Esophagus squamous epithelium (tissue), 4 donors: ENCODE measurements around the gene RHOV.

Experiments
- POLR2A ChIP-seq, 4 donors: fragments of 450-650 bp; IDR thresholded peaks; one replicate each; pipeline ENCODE4 v1.6.1; 2017; ENCODE audit warnings: antibody characterized with exemption in 4 of 4, mild to moderate bottlenecking in 4 of 4, moderate library complexity in 3 of 4
- TF ChIP-seq, protein P1 (sequence below), 6 experiments: fragments of 450-650 bp in 4 of 6; fragments of 200-600 bp in 2 of 6; sonication (generic) in 2 of 6; IDR thresholded peaks; one replicate each; pipeline ENCODE4 v1.5.1; 2016 to 2019; ENCODE audit warnings: antibody characterized with exemption in 6 of 6, mild to moderate bottlenecking in 4 of 6, moderate library complexity in 4 of 6

DNA sequence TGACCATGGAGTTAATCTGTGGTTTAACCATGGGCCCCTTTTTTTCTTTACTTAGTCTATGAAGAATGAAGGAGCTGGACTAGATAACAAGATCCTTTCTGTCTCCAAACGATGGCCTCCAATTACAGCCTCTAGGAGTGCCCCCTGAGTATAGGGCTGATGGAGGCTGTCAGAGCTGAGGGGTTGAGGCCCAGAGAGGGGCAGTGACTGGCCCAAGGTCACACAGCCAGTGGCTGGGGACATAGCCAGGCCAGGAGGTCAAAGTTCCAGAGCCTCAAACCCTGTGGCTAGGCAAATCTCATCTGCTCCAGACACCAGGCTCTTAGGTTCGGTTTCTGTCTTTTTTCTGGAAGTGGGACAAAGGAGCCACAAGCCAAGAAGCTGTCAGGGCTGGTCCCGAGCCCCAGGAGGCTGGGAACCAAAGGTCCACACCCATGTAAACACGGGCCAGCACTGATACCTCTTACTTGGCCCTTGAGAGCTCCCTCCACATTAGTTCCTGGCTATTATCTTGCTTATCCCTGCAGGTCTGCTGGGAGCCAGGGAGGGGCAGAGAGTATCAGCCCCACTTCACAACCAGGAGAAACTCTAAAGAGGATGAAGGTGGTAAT, 10.3 kb downstream of the RHOV start:
- TF ChIP-seq, protein P1, sequence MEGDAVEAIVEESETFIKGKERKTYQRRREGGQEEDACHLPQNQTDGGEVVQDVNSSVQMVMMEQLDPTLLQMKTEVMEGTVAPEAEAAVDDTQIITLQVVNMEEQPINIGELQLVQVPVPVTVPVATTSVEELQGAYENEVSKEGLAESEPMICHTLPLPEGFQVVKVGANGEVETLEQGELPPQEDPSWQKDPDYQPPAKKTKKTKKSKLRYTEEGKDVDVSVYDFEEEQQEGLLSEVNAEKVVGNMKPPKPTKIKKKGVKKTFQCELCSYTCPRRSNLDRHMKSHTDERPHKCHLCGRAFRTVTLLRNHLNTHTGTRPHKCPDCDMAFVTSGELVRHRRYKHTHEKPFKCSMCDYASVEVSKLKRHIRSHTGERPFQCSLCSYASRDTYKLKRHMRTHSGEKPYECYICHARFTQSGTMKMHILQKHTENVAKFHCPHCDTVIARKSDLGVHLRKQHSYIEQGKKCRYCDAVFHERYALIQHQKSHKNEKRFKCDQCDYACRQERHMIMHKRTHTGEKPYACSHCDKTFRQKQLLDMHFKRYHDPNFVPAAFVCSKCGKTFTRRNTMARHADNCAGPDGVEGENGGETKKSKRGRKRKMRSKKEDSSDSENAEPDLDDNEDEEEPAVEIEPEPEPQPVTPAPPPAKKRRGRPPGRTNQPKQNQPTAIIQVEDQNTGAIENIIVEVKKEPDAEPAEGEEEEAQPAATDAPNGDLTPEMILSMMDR (IDR thresholded peaks at IDR 0.05) = no peak
- TF ChIP-seq POLR2A (IDR thresholded peaks at IDR 0.05) = no peak
